HG02938 (cell line): ENCODE results near the gene RSU1.

Experiments
- ATAC-seq: cut with Tn5 transposase; IDR thresholded peaks from one replicate; pipeline ENCODE4 v1.9.1; 2021; ENCODE audit warnings: mild to moderate bottlenecking, moderate library complexity; ENCODE audit not compliant: unreplicated experiment

RSU1 gene

DNA sequence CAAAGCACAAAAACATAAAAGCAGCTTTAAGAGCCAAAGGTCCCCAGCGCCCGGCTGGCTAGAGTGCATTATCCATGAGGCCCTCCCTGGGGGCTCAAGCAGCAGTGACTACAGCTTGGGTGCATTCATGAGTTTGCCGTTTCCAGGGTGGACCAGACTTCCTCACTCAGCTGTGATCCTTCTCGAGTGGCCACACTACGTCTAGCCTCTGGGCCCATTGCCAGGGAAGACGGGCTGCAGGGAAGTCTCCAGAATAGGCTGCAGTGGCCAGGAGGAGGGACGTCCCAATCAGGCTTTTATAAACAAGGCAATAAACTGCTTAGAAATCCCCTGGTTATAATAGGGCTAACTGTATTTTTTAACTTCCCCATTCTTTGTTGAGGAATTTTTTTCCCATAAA lies 206.2 kb downstream of the RSU1 start:
- ATAC-seq, result no peak

DNA sequence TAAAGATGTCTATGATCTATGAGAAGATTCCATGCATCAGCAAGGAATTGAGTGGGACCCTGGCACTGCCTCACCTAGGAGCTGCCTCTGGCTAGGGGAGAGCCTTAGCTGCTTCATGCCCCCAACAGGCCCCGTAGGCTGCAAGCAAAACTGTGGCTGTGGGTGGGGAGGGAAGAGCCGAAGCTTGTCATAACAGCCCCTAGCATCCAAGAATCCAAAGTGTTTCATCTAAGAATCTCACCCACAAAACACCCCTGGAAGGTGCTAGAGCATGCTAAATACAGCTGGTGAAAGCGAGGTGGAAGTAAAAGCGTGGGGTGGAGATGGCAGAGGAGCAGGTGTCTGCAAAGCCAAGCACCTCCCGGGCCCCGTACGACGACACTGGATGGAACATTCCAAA lies 208.0 kb downstream of the RSU1 start:
- no peak for ATAC-seq

DNA sequence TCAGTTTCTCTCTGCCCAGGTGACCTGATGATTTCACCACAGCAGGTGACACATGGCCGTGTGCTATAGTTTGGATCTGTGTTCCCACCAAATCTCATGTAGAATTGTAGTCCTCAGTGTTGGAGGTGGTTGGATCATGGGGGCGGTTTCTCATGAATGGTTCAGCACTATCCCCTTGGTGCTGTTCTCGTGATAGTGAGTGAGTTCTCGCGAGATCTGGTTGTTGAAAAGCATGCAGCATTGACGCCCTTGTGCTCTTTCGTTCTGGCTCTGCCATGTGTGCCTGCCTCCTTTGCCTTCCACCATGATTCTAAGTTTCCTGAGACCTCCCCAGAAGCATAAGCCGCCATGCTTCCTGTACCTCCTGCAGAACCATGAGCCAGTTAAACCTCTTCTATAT lies 210.3 kb downstream of the RSU1 start:
- ATAC-seq, result no peak

DNA sequence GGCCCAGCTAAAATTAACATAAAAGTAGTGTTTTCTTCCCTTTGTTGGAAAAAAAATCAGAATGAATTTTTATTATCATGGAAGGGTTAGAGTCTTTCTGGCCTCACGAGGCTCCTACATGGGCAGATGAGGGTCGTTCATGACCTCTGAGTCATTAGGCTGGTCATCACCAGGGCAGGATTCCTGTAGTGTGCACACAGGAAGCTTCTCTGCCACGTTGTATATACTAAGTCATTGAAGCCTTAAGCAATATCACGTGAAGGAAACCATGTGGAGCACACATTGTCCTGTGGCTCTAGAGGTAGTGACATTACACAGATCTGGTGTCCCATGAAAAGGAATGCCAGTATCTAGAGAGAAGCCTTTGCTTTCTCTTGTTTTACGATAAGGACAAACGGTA lies 210.8 kb downstream of the RSU1 start:
- no peak for ATAC-seq

DNA sequence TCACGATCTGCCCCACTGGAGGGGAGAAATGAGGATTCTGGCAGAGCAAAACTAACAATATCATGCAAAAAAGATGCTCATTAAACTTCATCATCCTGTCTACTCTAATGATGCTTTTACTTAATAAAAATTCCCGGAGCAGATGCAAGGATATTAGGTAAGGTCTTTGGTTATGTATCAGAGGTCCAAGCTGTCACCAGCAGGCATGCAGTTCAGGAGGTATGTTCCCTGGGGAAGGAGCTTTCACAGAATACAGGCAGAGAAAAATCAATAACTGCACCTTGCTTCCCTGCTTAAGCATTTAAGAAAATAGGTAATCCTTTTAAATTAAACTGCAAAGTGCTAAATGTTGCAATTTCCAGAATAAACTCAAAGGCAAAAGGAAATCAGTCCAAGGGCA lies 213.9 kb downstream of the RSU1 start:
- no peak for ATAC-seq

DNA sequence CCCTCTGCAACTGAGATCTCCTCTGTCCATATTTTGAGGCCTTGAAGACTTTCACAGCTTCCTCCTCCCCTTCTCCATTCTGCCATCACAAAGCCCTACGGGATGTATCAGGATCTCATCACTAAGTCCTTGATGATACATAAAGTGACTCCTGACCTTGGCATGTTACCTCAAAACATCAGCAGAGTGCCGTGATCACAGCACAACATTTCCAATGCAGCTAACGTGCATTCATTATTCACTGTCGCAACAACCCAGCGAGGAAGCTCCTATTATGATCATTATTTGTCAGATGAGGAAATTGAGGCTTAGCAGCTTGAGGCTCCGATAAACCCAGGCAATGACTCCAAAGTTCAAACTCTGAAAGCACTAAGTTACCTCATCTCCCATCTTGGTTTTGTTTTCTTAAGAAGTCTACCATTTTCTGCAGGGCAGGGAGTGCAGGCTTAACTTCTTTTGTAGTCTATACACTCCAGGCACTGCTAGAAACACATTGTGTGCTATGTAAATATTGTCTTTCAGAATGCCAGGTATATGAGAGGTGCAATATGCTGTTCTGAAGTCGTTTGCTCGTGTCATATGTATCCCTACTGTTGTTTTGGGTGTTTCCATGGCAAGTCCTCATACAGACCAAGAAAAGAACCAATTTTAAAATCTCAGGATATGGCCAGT lies 215.0 kb downstream of the RSU1 start:
- no peak for ATAC-seq

DNA sequence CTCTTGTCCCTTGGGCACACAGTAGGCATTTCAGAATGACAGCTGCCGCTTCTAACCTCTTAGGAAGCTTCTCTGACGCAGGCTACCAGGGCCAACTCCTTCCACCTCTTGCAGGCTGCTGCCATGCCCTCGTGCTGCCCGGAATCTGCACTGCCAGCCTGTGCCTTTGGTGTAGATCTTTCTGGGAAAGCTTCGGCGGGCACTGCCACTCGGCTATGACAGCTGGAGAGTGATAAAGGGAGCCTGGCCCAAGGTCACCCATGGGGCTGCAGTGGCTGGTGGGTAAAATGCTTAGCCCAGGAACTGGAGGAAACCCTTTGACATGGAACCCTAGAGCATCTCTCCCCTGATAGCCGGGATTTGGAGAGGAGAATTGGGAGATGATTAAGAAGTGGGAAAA lies 217.6 kb downstream of the RSU1 start:
- ATAC-seq, result no peak

DNA sequence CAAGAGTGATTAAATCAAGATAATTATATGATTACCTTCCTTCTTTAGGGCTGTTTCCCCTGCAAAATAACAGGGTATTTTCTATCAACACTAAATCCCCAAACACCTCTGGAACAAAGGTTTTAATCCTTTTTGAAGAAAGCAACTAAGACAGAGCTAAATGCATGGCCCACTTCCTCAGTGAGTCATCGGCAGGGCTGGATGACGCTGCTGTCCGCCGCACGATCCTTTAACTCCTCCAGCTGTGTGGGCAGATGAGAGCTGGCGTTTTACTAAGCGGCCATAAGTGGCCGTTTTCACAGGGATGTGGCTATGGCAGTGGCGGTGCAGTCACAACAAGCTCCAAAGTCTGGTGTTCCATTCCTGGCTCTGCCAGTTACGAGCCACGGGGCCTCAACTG lies 219.6 kb downstream of the RSU1 start:
- ATAC-seq, result no peak

DNA sequence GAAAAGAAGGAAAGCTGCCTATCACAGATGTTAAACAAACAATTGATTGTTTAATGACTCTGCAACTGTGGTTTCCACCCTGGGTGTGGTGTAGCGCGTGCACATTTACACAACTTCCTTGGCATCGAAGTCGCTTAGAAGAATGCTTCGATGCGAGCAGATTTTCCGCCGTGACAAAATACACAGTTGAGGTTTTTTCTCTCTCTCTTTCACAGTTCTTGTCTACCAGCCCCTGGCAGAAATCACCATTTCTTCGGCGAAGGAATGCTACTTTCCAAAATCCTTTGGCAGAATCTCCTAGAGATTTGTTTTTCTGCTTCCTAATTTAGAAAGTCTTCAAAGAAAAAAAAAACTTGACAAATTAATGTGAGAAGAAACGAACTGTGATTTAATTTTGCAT lies 224.8 kb downstream of the RSU1 start:
- no peak for ATAC-seq

DNA sequence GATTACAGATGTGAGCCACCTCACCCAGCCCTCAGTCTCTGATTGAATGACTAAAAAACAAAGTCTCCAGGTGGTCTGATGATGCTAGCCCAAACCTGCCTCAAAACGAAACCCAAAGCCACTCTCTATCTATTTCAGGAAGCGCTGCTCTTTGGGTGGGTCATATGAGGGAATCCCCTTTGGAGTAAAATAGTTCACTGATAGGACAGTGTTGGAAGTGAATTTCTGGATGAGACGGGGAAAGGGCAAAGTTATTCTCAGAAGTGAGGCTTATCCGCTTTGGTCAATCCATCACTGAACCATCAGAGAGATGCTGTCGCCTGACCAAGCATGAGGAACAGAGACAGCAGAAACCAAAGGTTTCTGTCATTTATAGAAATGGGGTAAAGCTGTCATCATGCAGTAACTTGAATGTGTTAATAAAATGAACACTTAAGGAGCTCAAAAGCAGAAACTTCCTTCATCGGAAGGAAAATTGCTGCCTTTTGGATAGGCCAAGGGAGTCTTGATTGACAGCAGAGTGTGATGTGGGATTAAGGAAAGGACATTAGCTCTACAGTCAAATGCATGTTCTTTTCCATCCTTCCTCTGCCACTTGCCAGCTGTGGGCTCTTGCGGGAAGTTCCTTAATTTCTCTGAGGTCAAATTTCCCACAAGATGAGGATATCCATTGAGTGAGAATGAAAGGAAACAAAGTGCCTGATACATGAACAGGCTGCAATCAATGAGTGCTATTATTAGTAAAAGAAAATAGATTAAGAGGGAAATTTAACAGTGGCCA lies 230.7 kb downstream of the RSU1 start:
- ATAC-seq, result peak; percentile 91

DNA sequence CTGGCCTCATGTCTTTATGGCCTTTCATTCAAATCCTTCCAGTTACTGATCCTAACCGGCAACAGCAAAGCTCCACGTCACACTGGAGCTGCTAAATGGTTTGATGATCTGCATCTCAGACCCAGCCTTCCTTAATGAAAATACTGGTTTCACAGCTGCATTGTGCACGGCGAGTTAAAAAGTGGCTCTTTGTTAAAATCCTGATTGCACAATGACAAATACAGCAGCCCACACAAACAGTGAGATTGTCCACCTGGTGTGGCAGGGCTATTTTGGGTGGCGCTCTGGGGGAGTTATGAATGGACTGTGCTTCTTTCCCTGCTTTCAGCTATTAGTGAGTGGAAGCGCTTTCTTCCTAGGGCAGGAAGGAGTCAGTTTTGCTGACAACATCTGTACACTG lies 232.1 kb downstream of the RSU1 start:
- peak; percentile 27 for ATAC-seq

DNA sequence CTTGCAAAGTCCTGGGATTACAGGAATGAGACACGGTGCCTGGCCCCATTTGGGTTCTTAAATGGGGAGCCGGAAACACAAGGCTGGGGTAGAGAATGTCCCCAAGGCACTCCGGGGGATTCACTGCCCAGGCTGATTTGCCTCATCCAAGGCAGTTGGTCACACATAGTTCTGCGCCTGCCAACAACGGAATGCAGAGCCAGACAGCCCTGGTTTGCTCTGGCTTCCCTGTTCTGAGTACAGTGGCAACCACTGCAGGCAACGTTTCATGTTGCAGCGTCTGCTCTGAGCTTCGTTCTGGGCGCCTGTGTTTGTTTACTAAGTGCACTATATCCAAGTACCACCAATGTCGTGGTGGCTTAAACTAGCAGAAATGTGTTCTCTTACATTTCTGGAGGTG lies 233.8 kb downstream of the RSU1 start:
- no peak for ATAC-seq

DNA sequence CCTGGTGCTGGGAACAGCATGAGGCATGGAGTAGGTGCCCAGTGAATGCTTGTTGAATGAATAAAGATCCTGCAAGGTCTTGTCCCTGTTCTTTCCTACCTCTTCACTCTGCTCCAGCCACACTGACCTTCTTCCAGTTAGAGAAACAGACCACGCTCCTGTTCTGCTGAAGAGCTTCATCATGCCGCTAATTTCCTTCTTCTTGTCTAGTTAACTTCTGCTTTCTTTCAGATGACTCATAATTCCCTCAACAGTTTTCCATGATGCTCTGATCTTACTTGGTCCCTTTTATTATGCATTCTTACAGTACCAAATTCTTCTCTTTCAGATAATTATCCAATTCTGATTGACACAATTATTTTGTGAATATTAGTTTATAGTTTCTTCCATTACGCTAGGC lies 236.0 kb downstream of the RSU1 start:
- ATAC-seq, result no peak

DNA sequence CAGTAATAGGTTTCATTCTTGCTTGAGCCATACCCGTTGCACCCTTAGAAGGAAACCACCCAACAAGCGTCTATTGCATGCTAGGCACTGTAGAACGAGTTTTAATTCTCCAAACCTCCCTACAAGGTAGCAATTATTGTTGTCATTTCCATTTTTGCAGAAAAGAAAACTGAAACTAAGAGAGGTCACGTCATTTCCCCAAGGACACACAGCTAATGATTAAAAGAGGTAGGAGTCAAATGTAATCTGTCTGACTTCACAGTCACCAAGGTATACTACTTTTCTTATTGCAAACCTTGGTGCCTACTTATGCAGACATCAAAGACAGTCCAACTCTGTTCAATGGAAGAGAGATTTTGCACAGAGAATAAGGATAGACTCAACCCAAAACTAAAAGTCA lies 246.5 kb downstream of the RSU1 start:
- peak; percentile 96 for ATAC-seq

DNA sequence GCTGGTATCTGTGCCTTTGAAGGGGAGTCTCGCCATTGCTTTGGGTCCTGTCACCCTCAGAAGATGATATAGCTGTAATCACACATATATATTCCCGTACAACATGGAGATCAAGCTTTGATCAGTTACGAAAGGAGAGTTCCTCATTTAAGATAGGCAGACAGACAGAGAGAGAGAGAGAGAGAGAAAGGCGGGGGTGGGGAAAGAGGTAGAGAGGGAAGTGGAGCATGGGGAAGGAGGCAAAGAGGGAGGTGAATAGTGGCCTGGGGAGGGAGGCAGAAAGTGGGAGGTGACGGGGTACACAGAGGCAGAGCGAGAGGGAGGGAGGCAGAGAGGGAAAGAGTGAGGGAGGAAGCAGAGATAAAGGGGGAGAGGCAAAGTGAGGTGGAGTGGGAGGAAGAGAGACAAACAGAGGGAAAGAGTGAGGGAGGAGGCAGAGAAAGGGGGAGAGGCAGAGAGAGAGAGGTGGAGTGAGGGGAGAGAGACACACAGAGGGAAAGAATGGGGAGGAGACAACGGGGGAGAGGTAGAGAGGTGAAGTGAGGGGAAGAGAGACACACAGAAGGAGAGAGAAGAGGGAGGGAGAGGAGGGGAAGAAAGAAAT lies 250.9 kb downstream of the RSU1 start:
- no peak for ATAC-seq

DNA sequence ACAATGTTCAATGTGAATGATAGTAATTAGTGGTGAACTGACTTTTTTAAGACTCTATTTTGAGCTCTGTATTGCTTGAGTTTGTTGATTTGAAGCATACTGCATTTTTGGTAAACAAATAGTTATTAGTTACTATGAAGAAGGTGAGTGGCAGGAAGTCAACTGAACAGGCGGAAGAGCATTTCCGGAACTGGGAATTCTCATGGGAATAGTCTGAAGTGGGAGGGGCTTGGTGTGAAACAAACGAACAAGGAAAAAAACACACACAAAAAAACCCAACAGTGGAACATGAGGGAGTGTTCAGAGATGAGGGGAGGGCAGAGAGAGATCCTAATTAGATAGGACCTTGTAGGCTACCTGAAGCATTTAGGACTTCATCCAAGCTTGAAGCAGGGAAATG lies 251.6 kb downstream of the RSU1 start:
- no peak for ATAC-seq

DNA sequence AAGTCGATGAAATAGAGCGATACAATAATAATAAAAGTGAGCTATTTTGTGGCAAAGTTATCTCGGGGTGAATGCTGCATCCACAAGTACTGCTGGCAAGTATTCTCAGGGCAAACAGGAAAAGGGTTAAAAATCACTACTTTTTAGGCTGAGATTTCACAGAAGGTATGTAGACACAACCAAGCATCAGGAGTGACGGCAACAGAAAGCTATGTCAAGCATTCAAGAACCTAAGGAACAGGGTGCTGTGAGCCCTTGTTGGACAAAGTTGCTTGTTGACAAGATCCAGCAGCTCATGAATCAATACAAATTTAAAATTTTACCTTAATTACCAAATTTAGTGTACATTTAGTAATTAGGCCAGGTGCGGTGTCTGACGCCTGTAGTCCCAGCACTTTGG lies 254.3 kb downstream of the RSU1 start:
- ATAC-seq, result no peak

DNA sequence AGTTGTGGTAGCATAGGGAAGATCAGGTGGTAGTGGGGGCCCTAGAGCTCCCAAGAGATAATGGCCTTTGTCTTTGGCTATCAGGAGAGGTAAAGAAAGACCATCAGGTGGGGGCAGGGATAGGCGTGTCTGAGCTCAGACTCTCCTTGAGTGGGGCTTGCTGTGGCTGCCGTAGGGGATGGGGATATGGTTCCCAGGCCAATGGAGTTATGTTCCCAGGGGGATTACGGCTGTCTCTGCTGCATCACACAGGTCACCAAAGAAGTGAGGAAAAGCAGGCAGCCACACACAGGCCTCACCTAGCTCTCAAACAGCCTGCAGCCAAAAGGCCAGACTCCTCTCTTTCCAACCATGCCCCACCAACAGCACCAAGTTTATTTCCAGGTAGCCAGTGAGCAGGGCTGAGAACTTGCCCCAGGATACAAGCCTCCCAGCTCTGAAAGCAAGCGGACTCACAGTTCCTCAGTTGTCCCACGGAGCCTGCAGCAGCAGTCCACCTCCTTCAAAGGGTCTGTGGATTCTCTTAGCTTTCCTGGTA lies 257.9 kb downstream of the RSU1 start:
- no peak for ATAC-seq

DNA sequence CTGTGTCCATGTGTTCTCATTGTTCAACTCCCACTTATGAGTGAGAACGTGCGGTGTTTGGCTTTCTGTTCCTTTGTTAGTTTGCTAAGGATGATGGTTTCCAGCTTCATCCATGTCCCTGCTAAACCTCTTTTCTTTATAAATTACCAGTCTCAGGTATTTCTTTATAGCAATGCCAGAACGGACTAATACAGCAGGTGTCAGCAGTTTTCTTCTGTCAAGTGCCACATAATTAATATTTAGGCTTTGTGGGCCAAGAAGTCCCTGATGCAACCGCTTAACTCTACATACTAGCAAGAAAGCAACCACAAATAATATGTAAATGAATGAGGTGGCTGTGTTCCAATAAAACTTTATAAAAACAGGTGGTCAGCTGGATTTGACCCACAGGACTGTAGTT lies 269.3 kb downstream of the RSU1 start:
- ATAC-seq, result no peak

DNA sequence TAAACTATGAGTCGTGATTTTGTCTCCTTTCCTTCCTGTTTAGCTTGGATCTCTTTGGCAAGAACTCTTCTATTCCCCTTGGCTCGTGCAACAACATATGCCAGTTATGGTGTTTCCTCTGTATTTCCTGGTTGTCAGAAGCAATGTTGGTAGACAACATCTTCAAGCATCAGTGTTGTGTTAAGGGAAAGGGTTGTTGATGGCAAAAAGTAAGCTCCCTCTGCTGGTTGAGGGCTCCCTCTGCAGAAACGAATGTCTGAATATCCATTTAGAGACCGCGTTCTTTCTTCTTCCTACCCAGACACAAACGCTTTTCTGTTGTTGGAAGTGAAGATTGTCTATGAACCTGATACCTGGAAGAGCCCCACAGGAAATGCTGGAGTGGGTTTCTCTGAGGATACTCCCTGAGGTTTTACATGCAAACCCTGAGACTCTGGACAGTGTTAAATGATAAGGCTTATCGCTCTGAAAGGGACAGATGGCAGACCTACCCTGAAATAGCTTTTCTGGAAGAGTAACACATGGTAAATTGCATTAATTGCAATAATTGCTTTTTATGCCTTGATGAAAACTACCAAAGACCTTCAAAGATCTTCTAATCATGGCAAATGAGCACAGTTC lies 272.0 kb downstream of the RSU1 start:
- ATAC-seq, result peak; percentile 56

DNA sequence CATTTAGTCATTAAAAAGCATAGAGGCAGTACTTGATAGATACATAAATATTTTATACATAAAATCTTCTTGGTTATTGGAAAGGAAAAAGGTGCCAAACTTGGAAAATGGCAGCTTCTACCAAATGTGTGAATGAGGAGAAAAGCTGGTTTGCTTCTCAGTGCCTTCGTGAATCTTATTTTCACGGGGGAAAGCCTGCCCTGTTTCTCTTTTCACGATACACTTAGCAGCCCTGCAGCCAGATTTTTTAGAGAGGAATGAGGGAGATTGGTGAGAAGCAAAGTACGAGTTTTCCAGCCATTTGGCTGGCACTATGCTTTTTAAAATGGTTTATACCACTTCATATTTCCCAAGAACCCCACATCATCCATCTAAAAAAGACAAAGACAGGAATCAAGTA lies 272.6 kb downstream of the RSU1 start:
- ATAC-seq, result no peak

DNA sequence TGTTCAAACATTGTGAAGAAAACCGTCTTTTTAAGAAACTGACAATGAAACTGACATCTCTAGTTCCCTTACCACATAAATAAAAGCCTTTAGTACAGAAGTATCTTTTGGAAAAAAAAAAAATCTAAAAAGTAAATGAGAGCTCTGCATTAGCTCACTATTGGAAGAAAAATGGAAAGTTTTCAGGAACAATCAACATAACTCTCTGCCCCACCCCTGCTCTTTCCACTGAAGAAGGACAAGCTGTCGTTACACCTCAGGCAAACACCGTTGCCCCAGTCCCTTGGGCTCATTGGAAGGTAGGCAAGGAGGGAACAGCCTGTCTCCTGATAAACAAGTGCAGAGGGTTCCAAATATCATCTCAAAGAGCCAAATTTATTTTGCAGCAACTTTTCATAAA lies 273.1 kb downstream of the RSU1 start:
- no peak for ATAC-seq
